GM21381 (cell line): ENCODE measurements around the gene PDIA5.

Source experiments
- ATAC-seq: cut with Tn5 transposase; IDR thresholded peaks from one replicate; pipeline ENCODE4 v1.9.1; 2021; ENCODE audit warnings: mild to moderate bottlenecking, moderate library complexity; ENCODE audit not compliant: unreplicated experiment

Gene PDIA5

DNA sequence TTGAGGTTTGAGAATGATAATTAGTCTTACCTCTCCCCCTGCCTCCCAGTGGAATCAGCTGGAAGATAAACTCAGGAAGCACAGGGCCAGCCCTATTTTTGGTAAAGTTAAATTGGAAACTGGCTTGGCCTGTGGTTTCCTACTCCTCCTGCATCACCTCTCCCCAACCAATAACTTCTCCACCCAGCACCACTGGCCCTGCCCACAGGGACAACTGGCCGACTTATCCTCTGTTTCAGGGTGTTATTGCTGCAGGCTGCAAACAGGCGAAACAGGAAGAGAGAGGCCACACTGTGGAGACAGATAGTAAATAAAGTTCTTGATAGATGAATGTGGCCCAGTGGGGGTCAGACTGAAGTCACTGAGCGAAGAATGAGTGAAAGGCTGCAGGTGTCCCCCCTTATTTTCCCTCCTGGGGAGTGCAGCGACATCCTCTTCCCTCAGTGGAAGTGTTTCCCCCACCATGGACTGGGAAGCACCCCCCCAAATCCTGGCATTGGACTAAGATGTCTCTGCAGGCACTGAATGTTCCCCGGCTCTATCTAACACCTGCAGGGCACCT lies 47.1 kb downstream of the PDIA5 start:
- ATAC-seq: no peak

GRCh38 chr3:123116116-123116515 lies 49.3 kb downstream of the PDIA5 start:
- ATAC-seq: no peak

- no peak for ATAC-seq
Observed at GRCh38 chr3:123119388-123119787, 52.6 kb downstream of the PDIA5 start.

GRCh38 chr3:123119802-123120201 lies 53.0 kb downstream of the PDIA5 start:
- no peak for ATAC-seq

DNA sequence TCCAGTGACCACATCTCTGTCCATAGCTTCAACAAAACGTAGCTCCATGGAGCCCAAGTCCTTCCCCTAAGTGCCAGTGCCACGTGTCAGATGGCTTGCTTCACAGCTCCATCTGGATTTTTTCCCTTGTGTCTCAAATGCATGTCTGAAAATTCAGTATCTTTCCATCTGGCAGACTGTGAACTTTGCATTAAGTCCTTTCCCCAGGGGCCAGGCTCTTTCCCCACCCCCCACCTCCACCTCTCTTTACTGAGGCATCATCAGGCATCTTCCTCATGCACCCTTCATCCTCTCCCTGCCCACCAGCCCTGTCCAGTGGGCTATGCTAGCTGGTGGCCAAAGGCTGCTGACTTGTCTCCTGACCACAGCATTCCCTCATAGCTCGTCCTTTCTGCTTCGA lies 53.7 kb downstream of the PDIA5 start:
- ATAC-seq: no peak

DNA sequence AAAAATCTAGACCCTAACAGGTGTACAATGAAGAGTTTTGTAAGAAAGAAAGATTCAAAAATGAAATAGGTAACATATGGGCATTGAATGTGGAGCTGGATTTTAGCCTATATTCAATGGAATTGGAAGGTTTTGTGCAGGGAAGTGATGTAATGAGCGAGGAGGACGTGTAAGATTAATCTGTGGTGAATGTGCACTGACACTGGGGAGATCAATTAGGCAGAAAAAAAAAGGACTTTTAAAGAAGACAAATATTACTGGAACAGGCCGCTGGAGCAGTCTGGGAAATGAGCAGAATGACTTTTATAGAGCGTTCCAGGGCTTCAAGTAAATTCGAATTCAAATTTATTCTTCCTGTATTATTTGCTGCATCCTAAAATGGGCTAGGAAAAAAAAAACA lies 55.2 kb downstream of the PDIA5 start:
- no peak for ATAC-seq

DNA sequence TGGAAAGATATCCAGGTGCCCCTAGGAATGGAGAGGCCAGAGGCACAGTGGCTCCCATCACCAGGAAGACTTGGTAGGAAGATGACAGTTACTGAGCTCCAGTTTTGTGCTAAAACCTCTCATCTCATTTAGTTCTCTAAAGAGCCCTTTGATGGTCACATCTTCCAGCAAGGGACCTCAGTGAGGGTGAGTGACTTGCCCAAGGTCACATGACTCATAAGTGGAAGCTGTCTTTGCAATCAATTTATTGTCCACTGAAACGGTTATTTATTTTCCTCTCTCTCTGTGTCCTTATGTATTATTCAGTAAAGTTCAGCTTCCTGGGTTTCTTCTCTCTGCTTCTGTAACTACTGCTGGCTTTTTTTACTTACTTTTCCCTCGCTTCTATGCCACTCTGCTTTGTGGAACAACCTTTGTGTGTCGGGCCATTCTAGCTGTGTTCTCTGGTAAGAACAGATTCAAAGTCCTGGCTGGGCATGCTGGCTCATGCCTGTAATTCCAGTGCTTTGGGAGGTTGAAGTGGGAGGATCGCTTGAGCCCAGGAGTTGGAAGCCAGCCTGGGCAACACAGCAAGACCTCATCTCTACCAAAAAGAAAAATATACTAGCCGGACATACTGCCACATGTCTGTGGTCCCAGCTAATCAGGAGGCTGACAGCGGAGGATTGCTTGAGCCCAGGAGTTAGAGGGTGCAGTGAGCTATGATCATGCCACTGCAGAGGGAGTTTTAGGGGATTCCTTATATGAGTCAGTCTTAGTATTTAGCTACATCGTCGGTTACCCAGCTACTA lies 55.9 kb downstream of the PDIA5 start:
- ATAC-seq: no peak

- ATAC-seq: no peak
Observed at GRCh38 chr3:123123716-123124616, 57.1 kb downstream of the PDIA5 start.

DNA sequence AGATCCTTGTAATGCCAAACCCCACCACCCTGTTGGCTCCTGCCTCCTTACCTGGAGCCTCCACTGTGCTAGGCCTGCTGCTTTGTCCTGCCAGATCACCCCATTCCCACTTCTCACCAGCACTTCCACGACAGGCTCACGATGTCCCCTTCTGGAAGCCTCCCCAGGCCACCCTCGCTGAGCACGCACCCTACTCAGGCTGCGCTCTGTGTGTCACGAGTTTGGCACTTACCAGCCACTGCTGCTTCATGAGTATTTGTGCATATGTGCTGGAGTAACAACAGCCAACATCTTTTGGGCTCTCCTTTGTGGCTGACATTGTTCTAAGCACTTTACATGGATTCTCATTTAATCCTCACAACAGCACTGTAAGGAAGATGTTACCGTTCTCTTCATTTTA lies 58.1 kb downstream of the PDIA5 start:
- ATAC-seq: no peak

- no peak for ATAC-seq
Observed at GRCh38 chr3:123126031-123126430, 59.2 kb downstream of the PDIA5 start.

- no peak for ATAC-seq
Observed at GRCh38 chr3:123126653-123127052, 59.8 kb downstream of the PDIA5 start.

GRCh38 chr3:123129092-123129491 lies 62.3 kb downstream of the PDIA5 start:
- ATAC-seq: no peak

- no peak for ATAC-seq
Observed at GRCh38 chr3:123129532-123129931, 62.7 kb downstream of the PDIA5 start.

- ATAC-seq: no peak
Observed at GRCh38 chr3:123130079-123130750, 63.4 kb downstream of the PDIA5 start.

DNA sequence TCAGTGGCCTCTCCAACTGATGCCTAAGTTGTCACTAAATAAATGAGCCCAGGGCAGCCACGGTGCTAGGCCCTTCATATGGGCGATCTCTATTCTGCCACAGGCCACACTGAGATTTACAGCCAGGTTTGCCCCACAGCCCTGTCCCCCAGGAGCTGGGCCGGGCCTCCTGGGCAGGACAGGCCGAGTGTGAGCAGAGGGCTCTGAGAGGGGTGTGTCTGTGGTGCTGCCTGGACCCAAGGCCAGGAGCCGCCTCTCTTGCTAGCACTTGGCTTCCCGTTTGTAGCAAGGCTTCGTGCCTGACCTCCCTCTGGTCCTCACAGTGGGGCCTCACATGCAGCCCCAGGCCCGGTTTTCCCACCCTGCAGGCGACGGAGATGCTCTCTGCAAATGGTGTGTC lies 67.8 kb downstream of the PDIA5 start:
- no peak for ATAC-seq

DNA sequence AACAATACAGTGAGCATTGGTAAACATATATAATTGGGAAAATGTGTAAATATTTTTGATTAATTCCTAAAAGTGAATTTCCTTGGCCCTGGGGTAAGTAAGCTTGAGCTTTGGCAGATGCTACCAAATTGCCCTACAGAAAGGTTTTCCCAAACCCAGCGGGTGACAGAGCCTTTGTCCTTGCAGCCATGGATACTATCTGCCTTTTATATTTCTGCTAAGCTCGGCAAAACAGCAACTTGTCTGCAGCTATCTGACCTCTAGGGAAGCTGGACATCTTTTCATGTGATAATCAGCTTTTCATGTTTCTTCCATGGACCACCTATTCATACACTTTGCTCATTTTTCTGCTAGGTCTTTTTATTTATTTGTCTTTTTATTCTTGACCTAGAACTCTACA lies 70.2 kb downstream of the PDIA5 start:
- no peak for ATAC-seq

GRCh38 chr3:123138839-123139444 lies 72.1 kb downstream of the PDIA5 start:
- ATAC-seq: no peak

GRCh38 chr3:123139522-123139921 lies 72.7 kb downstream of the PDIA5 start:
- no peak for ATAC-seq

DNA sequence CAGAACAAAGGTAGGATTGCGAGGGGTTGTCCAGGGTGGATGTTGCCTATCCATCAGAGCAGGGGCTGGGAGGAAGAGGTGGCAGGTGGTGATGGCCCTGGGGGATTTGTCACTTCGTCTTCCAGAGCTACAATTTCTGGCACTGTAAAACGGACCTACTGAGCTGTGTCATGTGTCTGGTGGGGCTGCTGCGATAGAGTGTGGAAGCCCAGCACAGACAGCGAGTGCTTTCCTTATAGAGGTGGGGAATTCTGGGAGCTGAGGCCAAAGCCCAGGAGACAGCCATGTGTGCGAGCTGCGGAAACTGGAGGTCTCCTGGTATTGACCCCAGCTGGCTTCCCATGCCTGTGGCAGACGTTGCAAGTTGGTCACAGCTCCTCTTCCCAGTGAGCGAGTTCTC lies 73.7 kb downstream of the PDIA5 start:
- ATAC-seq: no peak

DNA sequence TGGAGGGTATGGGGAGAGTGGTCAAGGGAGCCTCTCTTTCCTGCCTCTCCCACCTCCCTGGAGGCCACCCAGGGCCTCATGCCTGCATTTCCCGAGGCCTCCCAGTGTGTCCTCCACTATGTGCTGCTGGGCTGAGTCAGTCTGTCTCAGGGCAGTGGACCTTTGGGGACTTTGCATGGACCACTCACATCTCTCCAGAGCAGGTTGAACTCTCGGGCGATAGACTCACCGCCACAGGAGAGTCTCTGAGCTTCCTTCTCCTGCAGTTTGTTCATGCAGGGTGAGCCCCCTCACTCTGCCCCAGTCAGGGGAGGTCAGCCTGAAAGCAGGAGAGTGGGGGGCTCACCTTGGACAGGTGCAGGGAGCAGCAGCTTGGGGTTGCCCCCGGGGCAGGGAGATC lies 74.5 kb downstream of the PDIA5 start:
- no peak for ATAC-seq
